ENCODE measurements around the gene FATE1. TPM values are rescaled to one million over a fixed set of nuclear protein-coding genes. Genes with fewer than 3 reads are reported as not detected.

FATE1 gene
- total and polyA plus RNA-seq, 2 of the 8 experiments (the other 6 are each of a cell fraction or from before 2014, with no cell fraction given): 0.12 TPM; not detected in 1

GRCh38 chrX:151687635-151688034 lies 28.2 kb upstream of the FATE1 start:
- H3K9me3 ChIP-seq (ENCODE audit: insufficient read depth in 2 of 2, low read depth in 1 of 2, low read length in 1 of 2): no peaks in the 10 kb centered on the region
- no peak overlapping the region for H2BK5ac ChIP-seq (ENCODE audit: low read depth, low read length)
- no peak overlapping the region for H3K4me3 ChIP-seq (ENCODE audit: extremely low read depth in 1 of 4, insufficient read depth in 2 of 4, low read depth in 3 of 4, low read length in 4 of 4)
- H4K8ac ChIP-seq (ENCODE audit: extremely low read depth, insufficient read depth, low read length): no peak overlapping the region
- no peak overlapping the region for H2BK120ac ChIP-seq (replicated peaks; ENCODE audit: low read depth, low read length)
- no peak overlapping the region for H3K4ac ChIP-seq (replicated peaks; ENCODE audit: insufficient read length, low read depth, low read length)
- H3K23ac ChIP-seq (ENCODE audit: insufficient read length): no peak overlapping the region
- H3K27ac ChIP-seq (ENCODE audit: low read depth, low read length): no peak overlapping the region
- H3K79me2 ChIP-seq (ENCODE audit: control insufficient read depth in 1 of 2, insufficient read depth in 2 of 2, low read length in 2 of 2): no peaks in the 10 kb centered on the region
- H2BK20ac ChIP-seq (ENCODE audit: low read length): no peak overlapping the region
- no peaks in the 10 kb centered on the region for H3K27me3 ChIP-seq (replicated peaks in 1 of 4; ENCODE audit: control insufficient read depth in 3 of 4, extremely low read depth in 1 of 4, insufficient read depth in 3 of 4, low read length in 3 of 4)
- no peak overlapping the region for H4K5ac ChIP-seq (ENCODE audit: insufficient read length, low read depth, low read length)
- no peak overlapping the region for H3K4me2 ChIP-seq (ENCODE audit: insufficient read depth in 1 of 2, low read depth in 2 of 2, low read length in 2 of 2)
- no peaks in the 10 kb centered on the region for H3K4me1 ChIP-seq (replicated peaks in 1 of 4; ENCODE audit: control insufficient read depth in 3 of 4, insufficient read depth in 4 of 4, low read length in 3 of 4)
- no peaks in the 10 kb centered on the region for H4K20me1 ChIP-seq (replicated peaks in 1 of 2; ENCODE audit: control insufficient read depth in 1 of 2, insufficient read depth in 2 of 2, low read length in 2 of 2)
- H3K56ac ChIP-seq (replicated peaks; ENCODE audit: insufficient read length, low read depth, low read length): no peak overlapping the region
- ChIA-PET CTCF (ENCODE audit: partially characterized antibody) (interaction anchor here (0.6 kb wide), 1 partner anchor 916 kb away, joined by 3 read pairs; no protein-coding TSS in a partner anchor), POLR2A (ENCODE audit: partially characterized antibody) (no interaction called here)
- TF ChIP-seq CEBPB (IDR thresholded peaks at IDR 0.05; ENCODE audit: low read depth, low read length) (no peak), GABPA (IDR thresholded peaks at IDR 0.05; ENCODE audit: borderline replicate concordance, insufficient read depth, low read length) (no peak), YY1 (IDR thresholded peaks at IDR 0.05; ENCODE audit: low read depth, low read length) (no peak), EZH2 (IDR thresholded peaks at IDR 0.05; ENCODE audit: low read depth, low read length, severe bottlenecking) (no peak)
- no peak overlapping the region for H3K9ac ChIP-seq (replicated peaks in 1 of 4; ENCODE audit: extremely low read depth in 1 of 4, low read depth in 3 of 4, low read length in 3 of 4)
- H2AK5ac ChIP-seq (ENCODE audit: low read depth, low read length): no peak overlapping the region
- no peak overlapping the region for H2BK12ac ChIP-seq (ENCODE audit: low read depth, low read length)
- no peak for FAIRE-seq
- no peak overlapping the region for H2BK15ac ChIP-seq (ENCODE audit: low read length)
- no peak overlapping the region for H4K91ac ChIP-seq (replicated peaks; ENCODE audit: insufficient read length, low read length)
- no peak overlapping the region for H2AFZ ChIP-seq (ENCODE audit: low read length)
- H3K36me3 ChIP-seq (ENCODE audit: control insufficient read depth in 2 of 4, insufficient read depth in 4 of 4, low read length in 3 of 4): no peaks in the 10 kb centered on the region
- H3K79me1 ChIP-seq (ENCODE audit: low read depth, low read length): no peaks in the 10 kb centered on the region
- H3K23me2 ChIP-seq (ENCODE audit: low read depth, low read length): no peaks in the 10 kb centered on the region
- no peak for DNase-seq (ENCODE audit: low read depth in 1 of 2, low spot score in 2 of 2)
- no peak overlapping the region for H3K18ac ChIP-seq (ENCODE audit: extremely low read depth, low read length)
- no peak overlapping the region for H3K14ac ChIP-seq (ENCODE audit: insufficient read length)

Measured in H1 (cell line).